ENCODE data around the gene CMIP.

- no peak for TF ChIP-seq CTCF (IDR thresholded peaks at IDR 0.05)
- TF ChIP-seq POLR2A (IDR thresholded peaks at IDR 0.05), result no peak
Measured at GRCh38 chr16:81496321-81496720, 51.7 kb downstream of the CMIP start.
